Measurements from ENCODE around the gene UHMK1.
A peak's percentile ranks its signal among the peaks of the same experiment; 100 is the strongest.

UHMK1 gene

GRCh38 chr1:162497104-162497722 is 405 bp upstream of the UHMK1 start:
- H3K9me3 ChIP-seq (replicated peaks in 1 of 2; ENCODE audit: control insufficient read depth in 2 of 2, insufficient read depth in 1 of 2, low read depth in 1 of 2, low read length in 2 of 2): no peaks in the 10 kb centered on the region
- H3K18ac ChIP-seq (ENCODE audit: low read length): no peak overlapping the region
- no peak overlapping the region for H3K27ac ChIP-seq (replicated peaks; ENCODE audit: low read length)
- H3K14ac ChIP-seq (ENCODE audit: low read length): no peak overlapping the region
- WGBS, 2 donors (ENCODE audit: extremely low coverage in 2 of 2, insufficient read length in 2 of 2, insufficient replicate concordance in 1 of 2): no CpG with 5 or more reads among the region's 13 CpGs
- peak overlapping the region; percentile 96 for H2AFZ ChIP-seq (ENCODE audit: low read length)
- no peak overlapping the region for H3K4ac ChIP-seq (ENCODE audit: low read length)
- H3K4me1 ChIP-seq (ENCODE audit: control insufficient read depth in 2 of 2, insufficient read depth in 1 of 2, low read depth in 1 of 2, low read length in 2 of 2): peaks cover 3% of the 10 kb centered on the region in 2 donors
- H4K8ac ChIP-seq (ENCODE audit: low read depth, low read length): no peak overlapping the region
- peaks cover 5 to 27% of the 10 kb centered on the region in 2 donors for H3K36me3 ChIP-seq (replicated peaks in 1 of 2; ENCODE audit: control insufficient read depth in 2 of 2, insufficient read depth in 2 of 2, low read length in 2 of 2)
- no peak overlapping the region for H2BK12ac ChIP-seq (ENCODE audit: low read length)
- peaks cover 3% of the 10 kb centered on the region for H3K79me1 ChIP-seq (ENCODE audit: low read depth, low read length)
- H3K23ac ChIP-seq (ENCODE audit: low read depth, low read length, poor library complexity): no peak overlapping the region
- no peak overlapping the region for H2BK120ac ChIP-seq (ENCODE audit: low read depth, low read length)
- no peak overlapping the region for H2BK5ac ChIP-seq (ENCODE audit: low read length)
- no peak for DNase-seq (ENCODE audit: low spot score)
- H2BK15ac ChIP-seq (ENCODE audit: low read length): no peak overlapping the region
- H2AK5ac ChIP-seq (ENCODE audit: low read depth, low read length): no peak overlapping the region
- H3K4me2 ChIP-seq (ENCODE audit: insufficient read depth, low read length, poor library complexity, severe bottlenecking): peak overlapping the region; percentile 26
- peaks cover 0 to 4% (median 0%) of the 10 kb centered on the region in 3 experiments for H3K27me3 ChIP-seq (ENCODE audit: control insufficient read depth in 3 of 3, insufficient read depth in 3 of 3, low read depth in 1 of 3, low read length in 3 of 3)
- no peak overlapping the region for H3K9ac ChIP-seq (ENCODE audit: low read depth, low read length, poor library complexity)
- peak overlapping the region; percentile 59 to 72 for H3K4me3 ChIP-seq (ENCODE audit: low read length in 2 of 2)
- no peak overlapping the region for H4K91ac ChIP-seq (ENCODE audit: low read depth, low read length, poor library complexity)

GRCh38 chr1:162498496-162498810 is 835 bp downstream of the UHMK1 start:
- no peak overlapping the region for H3K27ac ChIP-seq (replicated peaks; ENCODE audit: low read length)
- H3K14ac ChIP-seq (ENCODE audit: low read length): no peak overlapping the region
- no peak overlapping the region for H3K18ac ChIP-seq (ENCODE audit: low read length)
- no peak overlapping the region for H2BK15ac ChIP-seq (ENCODE audit: low read length)
- no peak overlapping the region for H4K8ac ChIP-seq (ENCODE audit: low read depth, low read length)
- H3K4me3 ChIP-seq (ENCODE audit: low read length in 2 of 2): peak overlapping the region; percentile 72 to 98
- H3K9ac ChIP-seq (ENCODE audit: low read depth, low read length, poor library complexity): peak overlapping the region; percentile 99
- H3K79me1 ChIP-seq (ENCODE audit: low read depth, low read length): peaks cover 3% of the 10 kb centered on the region
- no peak overlapping the region for H3K23ac ChIP-seq (ENCODE audit: low read depth, low read length, poor library complexity)
- no peak overlapping the region for H3K4ac ChIP-seq (ENCODE audit: low read length)
- H4K91ac ChIP-seq (ENCODE audit: low read depth, low read length, poor library complexity): no peak overlapping the region
- DNase-seq (ENCODE audit: low spot score): no peak
- H3K4me2 ChIP-seq (ENCODE audit: insufficient read depth, low read length, poor library complexity, severe bottlenecking): peak overlapping the region; percentile 79
- no peaks in the 10 kb centered on the region for H3K27me3 ChIP-seq (ENCODE audit: control insufficient read depth in 3 of 3, insufficient read depth in 3 of 3, low read depth in 1 of 3, low read length in 3 of 3)
- no peak overlapping the region for H2BK5ac ChIP-seq (ENCODE audit: low read length)
- peak overlapping the region; percentile 96 for H2AFZ ChIP-seq (ENCODE audit: low read length)
- peaks cover 5 to 40% of the 10 kb centered on the region in 2 donors for H3K36me3 ChIP-seq (replicated peaks in 1 of 2; ENCODE audit: control insufficient read depth in 2 of 2, insufficient read depth in 2 of 2, low read length in 2 of 2)
- peaks cover 3% of the 10 kb centered on the region in 2 donors for H3K4me1 ChIP-seq (ENCODE audit: control insufficient read depth in 2 of 2, insufficient read depth in 1 of 2, low read depth in 1 of 2, low read length in 2 of 2)
- H2BK12ac ChIP-seq (ENCODE audit: low read length): no peak overlapping the region
- no peak overlapping the region for H2AK5ac ChIP-seq (ENCODE audit: low read depth, low read length)
- H2BK120ac ChIP-seq (ENCODE audit: low read depth, low read length): no peak overlapping the region
- no CpG with 5 or more reads among the region's 7 CpGs for WGBS, 2 donors (ENCODE audit: extremely low coverage in 2 of 2, insufficient read length in 2 of 2, insufficient replicate concordance in 1 of 2)
- no peaks in the 10 kb centered on the region for H3K9me3 ChIP-seq (replicated peaks in 1 of 2; ENCODE audit: control insufficient read depth in 2 of 2, insufficient read depth in 1 of 2, low read depth in 1 of 2, low read length in 2 of 2)

- DNase-seq (ENCODE audit: low spot score): no peak
- H3K9ac ChIP-seq (ENCODE audit: low read depth, low read length, poor library complexity): no peak overlapping the region
- H2AK5ac ChIP-seq (ENCODE audit: low read depth, low read length): no peak overlapping the region
- no peak overlapping the region for H3K14ac ChIP-seq (ENCODE audit: low read length)
- H3K27ac ChIP-seq (replicated peaks; ENCODE audit: low read length): no peak overlapping the region
- H2BK15ac ChIP-seq (ENCODE audit: low read length): no peak overlapping the region
- no peak overlapping the region for H3K4me3 ChIP-seq (ENCODE audit: low read length in 2 of 2)
- H3K4ac ChIP-seq (ENCODE audit: low read length): no peak overlapping the region
- peaks cover 3% of the 10 kb centered on the region for H3K79me1 ChIP-seq (ENCODE audit: low read depth, low read length)
- no peak overlapping the region for H3K18ac ChIP-seq (ENCODE audit: low read length)
- no peak overlapping the region for H2BK120ac ChIP-seq (ENCODE audit: low read depth, low read length)
- no peak overlapping the region for H2BK5ac ChIP-seq (ENCODE audit: low read length)
- H3K27me3 ChIP-seq (ENCODE audit: control insufficient read depth in 3 of 3, insufficient read depth in 3 of 3, low read depth in 1 of 3, low read length in 3 of 3): no peaks in the 10 kb centered on the region
- H2BK12ac ChIP-seq (ENCODE audit: low read length): no peak overlapping the region
- H3K4me1 ChIP-seq (ENCODE audit: control insufficient read depth in 2 of 2, insufficient read depth in 1 of 2, low read depth in 1 of 2, low read length in 2 of 2): peaks cover 3% of the 10 kb centered on the region in 2 donors
- no CpG with 5 or more reads among the region's 2 CpGs for WGBS, 2 donors (ENCODE audit: extremely low coverage in 2 of 2, insufficient read length in 2 of 2, insufficient replicate concordance in 1 of 2)
- no peak overlapping the region for H3K23ac ChIP-seq (ENCODE audit: low read depth, low read length, poor library complexity)
- no peaks in the 10 kb centered on the region for H3K9me3 ChIP-seq (replicated peaks in 1 of 2; ENCODE audit: control insufficient read depth in 2 of 2, insufficient read depth in 1 of 2, low read depth in 1 of 2, low read length in 2 of 2)
- H3K4me2 ChIP-seq (ENCODE audit: insufficient read depth, low read length, poor library complexity, severe bottlenecking): no peak overlapping the region
- no peak overlapping the region for H4K8ac ChIP-seq (ENCODE audit: low read depth, low read length)
- no peak overlapping the region for H2AFZ ChIP-seq (ENCODE audit: low read length)
- peaks cover 10 to 60% of the 10 kb centered on the region in 2 donors for H3K36me3 ChIP-seq (replicated peaks in 1 of 2; ENCODE audit: control insufficient read depth in 2 of 2, insufficient read depth in 2 of 2, low read length in 2 of 2)
- H4K91ac ChIP-seq (ENCODE audit: low read depth, low read length, poor library complexity): no peak overlapping the region
Observed at GRCh38 chr1:162500805-162501204, 3.2 kb downstream of the UHMK1 start.

- Histone ChIP-seq H3K4me2 (ENCODE audit: insufficient read depth, low read length, poor library complexity, severe bottlenecking) (no peak overlapping the region), H3K27me3 (ENCODE audit: control insufficient read depth in 3 of 3, insufficient read depth in 3 of 3, low read depth in 1 of 3, low read length in 3 of 3) (no peaks in the 10 kb centered on the region), H3K23ac (ENCODE audit: low read depth, low read length, poor library complexity) (no peak overlapping the region), H3K27ac (replicated peaks; ENCODE audit: low read length) (no peak overlapping the region), H4K8ac (ENCODE audit: low read depth, low read length) (no peak overlapping the region), H2BK120ac (ENCODE audit: low read depth, low read length) (no peak overlapping the region), H3K4me3 (ENCODE audit: low read length in 2 of 2) (no peak overlapping the region), H3K14ac (ENCODE audit: low read length) (no peak overlapping the region), H3K4me1 (ENCODE audit: control insufficient read depth in 2 of 2, insufficient read depth in 1 of 2, low read depth in 1 of 2, low read length in 2 of 2) (peaks cover 3% of the 10 kb centered on the region in 2 donors), H3K4ac (ENCODE audit: low read length) (no peak overlapping the region), H2AK5ac (ENCODE audit: low read depth, low read length) (no peak overlapping the region), H2AFZ (ENCODE audit: low read length) (no peak overlapping the region), H2BK12ac (ENCODE audit: low read length) (no peak overlapping the region), H3K79me1 (ENCODE audit: low read depth, low read length) (peaks cover 3% of the 10 kb centered on the region), H3K9me3 (replicated peaks in 1 of 2; ENCODE audit: control insufficient read depth in 2 of 2, insufficient read depth in 1 of 2, low read depth in 1 of 2, low read length in 2 of 2) (no peaks in the 10 kb centered on the region), H3K18ac (ENCODE audit: low read length) (no peak overlapping the region), H2BK15ac (ENCODE audit: low read length) (no peak overlapping the region), H3K36me3 (replicated peaks in 1 of 2; ENCODE audit: control insufficient read depth in 2 of 2, insufficient read depth in 2 of 2, low read length in 2 of 2) (peaks cover 10 to 73% of the 10 kb centered on the region in 2 donors), H2BK5ac (ENCODE audit: low read length) (no peak overlapping the region), H3K9ac (ENCODE audit: low read depth, low read length, poor library complexity) (no peak overlapping the region), H4K91ac (ENCODE audit: low read depth, low read length, poor library complexity) (no peak overlapping the region)
- DNase-seq (ENCODE audit: low spot score): no peak
Observed at GRCh38 chr1:162502077-162502476, 4.5 kb downstream of the UHMK1 start.
